Uterus (tissue), 2 donors: Measurements from ENCODE around the gene NSD2.

ENCODE experiments used
- CTCF ChIP-seq, 4 experiments: fragments of 200-600 bp in 2 of 4; fragments of 450-650 bp in 2 of 4; sonication (generic) in 2 of 4; IDR thresholded peaks; one replicate each; pipeline ENCODE4 v1.5.1; 2016 to 2019; ENCODE audit warnings: antibody characterized with exemption in 4 of 4, mild to moderate bottlenecking in 2 of 4, moderate library complexity in 1 of 4
- POLR2A ChIP-seq, 2 donors: fragments of 450-650 bp; IDR thresholded peaks; one replicate each; pipeline ENCODE4 v1.6.1; 2016; ENCODE audit warnings: antibody characterized with exemption in 2 of 2, mild to moderate bottlenecking in 1 of 2, moderate library complexity in 1 of 2

GRCh38 chr4:1985294-1985693 is 114.1 kb downstream of the NSD2 start:
- TF ChIP-seq CTCF (IDR thresholded peaks at IDR 0.05) (no peak), POLR2A (IDR thresholded peaks at IDR 0.05) (no peak)
